Keratinocyte (primary cell): Measurements from ENCODE around the gene HVCN1. TPM values are rescaled to one million over a fixed set of nuclear protein-coding genes. Genes with fewer than 3 reads are reported as not detected.

Experiments
- DNase-seq: peaks from one replicate; pipeline ENCODE4 v3.0.0-alpha.2; 2011; ENCODE audit warnings: low read depth, missing footprints, low spot score
- FAIRE-seq: peaks from 2 replicates; lab custom pipeline; 2011; peaks lifted over from hg19 to GRCh38; lab: Jason Lieb, UNC
- H2AFZ ChIP-seq: 2 replicates; pipeline ENCODE4 v1.6.0; 2012; ENCODE audit warnings: low read length, control low read depth, inconsistent platforms; ENCODE audit not compliant: control insufficient read depth
- H3K27ac ChIP-seq: 2 replicates; pipeline ENCODE4 v1.5.1; 2011; ENCODE audit warnings: low read length; ENCODE audit not compliant: control insufficient read depth, insufficient read depth
- H3K27me3 ChIP-seq: 3 replicates; pipeline ENCODE4 v1.6.0; 2011; ENCODE audit warnings: low read length; ENCODE audit not compliant: control insufficient read depth, insufficient read depth; ENCODE audit errors: extremely low read depth
- H3K36me3 ChIP-seq, 2 experiments: 2 replicates in 1 of 2; 3 replicates in 1 of 2; pipeline ENCODE4 v1.5.1; 2011; ENCODE audit warnings: low read length in 2 of 2, mild to moderate bottlenecking in 1 of 2; ENCODE audit not compliant: control insufficient read depth in 2 of 2, insufficient read depth in 2 of 2; ENCODE audit errors: extremely low read depth in 1 of 2
- H3K4me1 ChIP-seq: 3 replicates; pipeline ENCODE4 v1.5.1; 2011; ENCODE audit warnings: low read length; ENCODE audit not compliant: control insufficient read depth, insufficient read depth; ENCODE audit errors: extremely low read depth
- H3K4me2 ChIP-seq: 3 replicates; pipeline ENCODE4 v1.6.0; 2011; ENCODE audit warnings: low read depth, low read length; ENCODE audit not compliant: control insufficient read depth, insufficient read depth; ENCODE audit errors: extremely low read depth
- H3K4me3 ChIP-seq, 3 experiments: fragments of 200-600 bp in 1 of 3; sonication (generic) in 1 of 3; 2 replicates in 2 of 3; 3 replicates in 1 of 3; pipeline ENCODE4 v1.5.1; 2011 to 2016; ENCODE audit warnings: low read length in 3 of 3, mild to moderate bottlenecking in 3 of 3, control low read depth in 2 of 3, inconsistent platforms in 1 of 3, low read depth in 1 of 3, mixed read lengths in 1 of 3, mixed run types in 1 of 3, moderate library complexity in 1 of 3; ENCODE audit not compliant: control insufficient read depth in 2 of 3, insufficient read depth in 2 of 3; ENCODE audit errors: extremely low read depth in 1 of 3
- H3K79me2 ChIP-seq: 2 replicates; pipeline ENCODE4 v1.6.0; 2012; ENCODE audit warnings: low read length; ENCODE audit not compliant: control insufficient read depth, insufficient read depth
- H3K9ac ChIP-seq: 3 replicates; pipeline ENCODE4 v1.6.0; 2011; ENCODE audit warnings: low read length; ENCODE audit not compliant: control insufficient read depth, insufficient read depth; ENCODE audit errors: extremely low read depth
- H3K9me1 ChIP-seq: 3 replicates; pipeline ENCODE4 v1.6.0; 2011; ENCODE audit warnings: low read length; ENCODE audit not compliant: control insufficient read depth, insufficient read depth; ENCODE audit errors: extremely low read depth
- H3K9me3 ChIP-seq: 2 replicates; pipeline ENCODE4 v1.5.1; 2012; ENCODE audit warnings: low read depth, low read length; ENCODE audit not compliant: control insufficient read depth
- H4K20me1 ChIP-seq: 3 replicates; pipeline ENCODE4 v1.6.0; 2011; ENCODE audit warnings: low read length; ENCODE audit not compliant: control insufficient read depth, insufficient read depth; ENCODE audit errors: extremely low read depth
- EZH2 ChIP-seq: IDR thresholded peaks from one replicate; pipeline ENCODE4 v1.6.1; 2012; ENCODE audit warnings: inconsistent platforms, mild to moderate bottlenecking, low read length, moderate library complexity
- dilution Hi-C: fragments of 300-500 bp; cut with MboI; formaldehyde crosslinking; loops from one replicate; pipeline ENCODE4 v1.7.0; 2020; ENCODE audit warnings: low sequenced_read_pairs; ENCODE audit not compliant: extremely low pct_ligation_motif_present
- polyA plus RNA-seq, 5 experiments: library from polyadenylated mRNA; depleted of rRNA in 3 of 5; stranded (reverse) in 3 of 5; stranded (forward) in 1 of 5; unstranded in 1 of 5; fragments of >200 nt; gene quantifications; 1 replicate in 1 of 5; 2 replicates in 3 of 5; 3 replicates in 1 of 5; pipeline versions ENCODE4 v1.2.1 to v1.2.3, GENCODE V29; 2011 to 2012; ENCODE audit warnings: missing spikeins in 2 of 5, low read depth in 1 of 5, low replicate concordance in 1 of 5
- TF ChIP-seq, protein P1 (sequence below), 3 experiments: IDR thresholded peaks in 1 of 3; conservative IDR thresholded peaks in 1 of 3; optimal IDR thresholded peaks in 1 of 3; 2 replicates in 2 of 3; 3 replicates in 1 of 3; pipeline versions ENCODE3 to v1.5.1; 2011; ENCODE audit warnings: low read length in 3 of 3, mild to moderate bottlenecking in 3 of 3, moderate library complexity in 2 of 3, control low read depth in 1 of 3, inconsistent platforms in 1 of 3; ENCODE audit not compliant: insufficient read depth in 2 of 3; ENCODE audit errors: extremely low read depth in 1 of 3

HVCN1 gene
- polyA plus RNA-seq, 1 donor (not counting 4 experiments of a cell fraction or from before 2014, with no cell fraction given), result 1.1 TPM

- Histone ChIP-seq H3K4me2 (no peak overlapping the region), H3K27me3 (peaks cover 14% of the 10 kb centered on the region), H2AFZ (no peak overlapping the region), H3K9me1 (no peaks in the 10 kb centered on the region), H3K36me3 (no peaks in the 10 kb centered on the region), H4K20me1 (no peaks in the 10 kb centered on the region), H3K27ac (no peak overlapping the region), H3K9me3 (no peaks in the 10 kb centered on the region), H3K9ac (no peak overlapping the region), H3K4me3 (no peak overlapping the region), H3K79me2 (no peaks in the 10 kb centered on the region), H3K4me1 (peaks cover under 1% of the 10 kb centered on the region)
- no peak for TF ChIP-seq EZH2
- TF ChIP-seq, protein P1, sequence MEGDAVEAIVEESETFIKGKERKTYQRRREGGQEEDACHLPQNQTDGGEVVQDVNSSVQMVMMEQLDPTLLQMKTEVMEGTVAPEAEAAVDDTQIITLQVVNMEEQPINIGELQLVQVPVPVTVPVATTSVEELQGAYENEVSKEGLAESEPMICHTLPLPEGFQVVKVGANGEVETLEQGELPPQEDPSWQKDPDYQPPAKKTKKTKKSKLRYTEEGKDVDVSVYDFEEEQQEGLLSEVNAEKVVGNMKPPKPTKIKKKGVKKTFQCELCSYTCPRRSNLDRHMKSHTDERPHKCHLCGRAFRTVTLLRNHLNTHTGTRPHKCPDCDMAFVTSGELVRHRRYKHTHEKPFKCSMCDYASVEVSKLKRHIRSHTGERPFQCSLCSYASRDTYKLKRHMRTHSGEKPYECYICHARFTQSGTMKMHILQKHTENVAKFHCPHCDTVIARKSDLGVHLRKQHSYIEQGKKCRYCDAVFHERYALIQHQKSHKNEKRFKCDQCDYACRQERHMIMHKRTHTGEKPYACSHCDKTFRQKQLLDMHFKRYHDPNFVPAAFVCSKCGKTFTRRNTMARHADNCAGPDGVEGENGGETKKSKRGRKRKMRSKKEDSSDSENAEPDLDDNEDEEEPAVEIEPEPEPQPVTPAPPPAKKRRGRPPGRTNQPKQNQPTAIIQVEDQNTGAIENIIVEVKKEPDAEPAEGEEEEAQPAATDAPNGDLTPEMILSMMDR (optimal IDR thresholded peaks at IDR 0.05 in 1 of 3, IDR thresholded peaks at IDR 0.05 in 1 of 3, conservative IDR thresholded peaks at IDR 0.05 in 1 of 3; ENCODE audit: extremely low read depth in 1 of 3, insufficient read depth in 2 of 3, low read length in 3 of 3), result no peak
- DNase-seq (no peak), FAIRE-seq (no peak)
- dilution Hi-C loops, result no loop called here
Measured at GRCh38 chr12:110684312-110684836, 4.5 kb downstream of the HVCN1 start.

DNA sequence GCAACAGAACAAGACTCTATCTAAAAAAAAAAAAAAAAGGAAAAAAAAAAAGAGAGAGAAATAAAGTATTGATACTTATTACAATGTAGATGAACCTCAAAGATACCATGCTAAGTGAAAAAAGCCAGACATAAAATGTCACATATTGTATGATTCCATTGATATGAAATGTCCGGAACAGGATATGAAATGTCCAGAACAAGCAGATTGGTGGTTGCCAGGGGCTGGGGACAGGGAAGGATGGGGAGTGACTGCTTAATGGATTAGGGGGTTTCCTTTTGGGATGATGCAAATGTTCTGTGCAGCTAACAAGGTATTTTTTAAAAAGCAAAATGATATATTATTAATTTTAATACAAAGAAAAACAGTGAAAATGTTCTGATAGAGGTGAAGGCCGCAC, 5.0 kb downstream of the HVCN1 start:
- H3K79me2 ChIP-seq, result no peaks in the 10 kb centered on the region
- FAIRE-seq (no peak), DNase-seq (no peak)
- no peak overlapping the region for H3K27ac ChIP-seq
- dilution Hi-C loops, result no loop called here
- no peaks in the 10 kb centered on the region for H3K9me1 ChIP-seq
- H4K20me1 ChIP-seq, result no peaks in the 10 kb centered on the region
- TF ChIP-seq EZH2, result no peak
- TF ChIP-seq, protein P1 (optimal IDR thresholded peaks at IDR 0.05 in 1 of 3, IDR thresholded peaks at IDR 0.05 in 1 of 3, conservative IDR thresholded peaks at IDR 0.05 in 1 of 3; ENCODE audit: extremely low read depth in 1 of 3, insufficient read depth in 2 of 3, low read length in 3 of 3), result no peak
- no peaks in the 10 kb centered on the region for H3K36me3 ChIP-seq
- H3K9ac ChIP-seq, result no peak overlapping the region
- no peak overlapping the region for H2AFZ ChIP-seq
- H3K4me2 ChIP-seq, result no peak overlapping the region
- H3K4me1 ChIP-seq, result no peaks in the 10 kb centered on the region
- no peaks in the 10 kb centered on the region for H3K9me3 ChIP-seq
- no peak overlapping the region for H3K4me3 ChIP-seq
- peaks cover 14% of the 10 kb centered on the region for H3K27me3 ChIP-seq
